WERI-Rb-1 (cell line): ENCODE data around the gene PHLDA2.

Experiments
- DNase-seq: peaks from one replicate; pipeline ENCODE4 v3.0.0-alpha.2; 2020
- H3K27ac ChIP-seq: fragments of 250-450 bp; sonication (Bioruptor Pico); 2 replicates; pipeline ENCODE4 v1.5.1; 2020; ENCODE audit warnings: mild to moderate bottlenecking, moderate library complexity
- H3K27me3 ChIP-seq: fragments of 250-450 bp; sonication (Bioruptor Pico); 2 replicates; pipeline ENCODE4 v1.5.1; 2021; ENCODE audit warnings: mild to moderate bottlenecking, low read depth, moderate library complexity; ENCODE audit not compliant: insufficient read depth, severe bottlenecking
- H3K36me3 ChIP-seq: fragments of 250-450 bp; sonication (Bioruptor Pico); 2 replicates; pipeline ENCODE4 v1.5.1; 2020; ENCODE audit warnings: mild to moderate bottlenecking, moderate library complexity
- H3K4me3 ChIP-seq: 2 replicates; pipeline ENCODE4 v1.5.1; 2011; ENCODE audit warnings: low read depth, mild to moderate bottlenecking, control low read depth, low read length
- H3K9me3 ChIP-seq: fragments of 250-450 bp; sonication (Bioruptor Pico); 2 replicates; pipeline ENCODE4 v1.5.1; 2021; ENCODE audit warnings: mild to moderate bottlenecking, moderate library complexity; ENCODE audit not compliant: severe bottlenecking
- CTCF ChIP-seq: IDR thresholded peaks from 2 replicates; pipeline ENCODE4 v1.5.1; 2011; ENCODE audit warnings: low read depth, mild to moderate bottlenecking, control low read depth, inconsistent platforms, low read length

Gene PHLDA2

DNA sequence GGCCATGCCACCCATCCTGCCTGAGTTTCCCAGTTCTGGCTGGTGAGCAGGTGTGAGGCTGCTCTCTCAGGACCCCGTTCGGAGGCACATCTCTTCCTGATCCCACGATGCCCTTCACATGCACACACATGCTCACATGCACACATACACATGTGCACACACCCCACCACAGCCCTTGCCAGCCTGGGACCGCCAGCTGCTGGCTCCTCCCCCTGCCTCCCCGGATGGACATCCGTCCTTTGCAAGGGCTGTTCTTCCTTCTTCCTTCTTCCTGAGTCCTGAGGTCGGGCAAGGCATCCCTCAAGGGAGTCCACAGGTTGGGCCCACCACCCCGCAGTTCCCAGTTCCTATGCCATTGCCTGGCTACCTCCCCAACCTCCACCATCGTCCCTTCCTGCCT lies 33.2 kb downstream of the PHLDA2 start:
- Histone ChIP-seq H3K27me3 (no peaks in the 10 kb centered on the region), H3K27ac (no peak overlapping the region), H3K4me3 (no peak overlapping the region), H3K9me3 (no peaks in the 10 kb centered on the region), H3K36me3 (no peaks in the 10 kb centered on the region)
- TF ChIP-seq CTCF, result no peak
- DNase-seq, result no peak

DNA sequence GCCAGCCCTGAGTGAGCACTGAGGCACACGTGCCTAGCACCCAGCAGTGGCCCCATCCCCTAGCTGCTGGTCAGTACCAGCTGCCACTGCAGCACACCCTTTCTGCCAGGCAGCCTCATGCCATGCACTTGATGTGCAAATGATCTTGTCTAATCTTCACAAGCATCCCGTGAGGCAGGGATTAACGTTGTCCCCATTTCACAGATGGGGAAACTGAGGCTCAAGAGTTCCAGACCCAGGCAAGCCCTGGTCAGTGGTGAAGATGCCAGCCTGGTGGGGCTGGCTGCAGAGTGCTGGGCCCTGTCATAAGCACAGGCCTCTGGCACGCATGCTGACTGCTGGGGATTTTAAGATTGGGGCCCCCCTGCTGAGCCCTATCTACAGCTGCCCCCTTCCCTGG lies 35.3 kb downstream of the PHLDA2 start:
- Histone ChIP-seq H3K9me3 (no peaks in the 10 kb centered on the region), H3K4me3 (no peak overlapping the region), H3K36me3 (no peaks in the 10 kb centered on the region), H3K27ac (no peak overlapping the region), H3K27me3 (no peaks in the 10 kb centered on the region)
- DNase-seq, result no peak
- TF ChIP-seq CTCF, result no peak

DNA sequence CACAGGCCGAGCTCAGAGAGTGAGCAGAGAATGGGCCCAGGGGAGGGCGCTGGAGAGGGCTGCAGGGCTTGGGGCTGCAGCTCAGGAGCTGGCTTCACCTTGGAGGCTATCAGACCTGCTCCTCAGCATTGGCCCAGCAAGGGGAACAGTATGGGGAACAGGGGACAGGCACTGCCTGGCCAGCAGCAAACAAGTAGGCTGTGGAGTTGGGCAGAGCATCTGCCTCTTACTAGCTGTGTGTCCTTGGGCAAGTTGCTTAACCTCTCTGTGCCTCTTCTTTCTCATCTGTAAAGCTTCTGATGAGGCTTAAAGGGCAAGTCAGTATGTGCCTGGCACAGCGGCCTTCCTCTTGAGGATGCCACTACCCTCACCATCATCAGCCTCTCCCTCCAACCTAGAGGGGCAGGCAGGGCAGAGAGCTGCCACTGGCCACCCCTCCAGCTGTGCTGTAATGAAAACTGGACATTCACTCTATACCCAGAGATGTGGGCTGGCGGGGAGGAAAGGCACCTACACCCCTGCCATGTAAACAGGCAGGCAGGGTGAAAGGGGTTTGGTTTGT lies 36.2 kb downstream of the PHLDA2 start:
- peak; percentile 64 for TF ChIP-seq CTCF
- Histone ChIP-seq H3K27me3 (no peaks in the 10 kb centered on the region), H3K4me3 (peak overlapping the region; percentile 49), H3K27ac (peak overlapping the region; percentile 93), H3K36me3 (no peaks in the 10 kb centered on the region), H3K9me3 (no peaks in the 10 kb centered on the region)
- DNase-seq, result peak; percentile 59

- peak; percentile 95 for TF ChIP-seq CTCF
- H3K27ac ChIP-seq, result peak overlapping the region; percentile 93
- DNase-seq, result peak; percentile 78
These were observed 36.8 kb downstream of the PHLDA2 start for GRCh38 chr11:2892215-2892966.

GRCh38 chr11:2891326-2892214 lies 37.6 kb downstream of the PHLDA2 start:
- H3K4me3 ChIP-seq, result peak overlapping the region; percentile 49
- H3K27ac ChIP-seq, result peak overlapping the region; percentile 93

More at GRCh38 chr11:2892215-2892966, 36.8 kb downstream of the PHLDA2 start:
- Histone ChIP-seq H3K4me3 (peak overlapping the region; percentile 49), H3K27me3 (no peaks in the 10 kb centered on the region), H3K9me3 (no peaks in the 10 kb centered on the region), H3K36me3 (no peaks in the 10 kb centered on the region)

More at GRCh38 chr11:2891326-2892214, 37.6 kb downstream of the PHLDA2 start:
- no peaks in the 10 kb centered on the region for H3K27me3 ChIP-seq
- peak; percentile 76 for DNase-seq
- no peaks in the 10 kb centered on the region for H3K9me3 ChIP-seq
- no peaks in the 10 kb centered on the region for H3K36me3 ChIP-seq
- peak; percentile 53; the same call in 1 of the 2 replicates for TF ChIP-seq CTCF
